NCI-H226 (cell line): Measurements from ENCODE around the gene BAD.

Experiments
- DNase-seq: peaks from one replicate; pipeline ENCODE4 v3.0.0-alpha.2; 2015

BAD gene

DNA sequence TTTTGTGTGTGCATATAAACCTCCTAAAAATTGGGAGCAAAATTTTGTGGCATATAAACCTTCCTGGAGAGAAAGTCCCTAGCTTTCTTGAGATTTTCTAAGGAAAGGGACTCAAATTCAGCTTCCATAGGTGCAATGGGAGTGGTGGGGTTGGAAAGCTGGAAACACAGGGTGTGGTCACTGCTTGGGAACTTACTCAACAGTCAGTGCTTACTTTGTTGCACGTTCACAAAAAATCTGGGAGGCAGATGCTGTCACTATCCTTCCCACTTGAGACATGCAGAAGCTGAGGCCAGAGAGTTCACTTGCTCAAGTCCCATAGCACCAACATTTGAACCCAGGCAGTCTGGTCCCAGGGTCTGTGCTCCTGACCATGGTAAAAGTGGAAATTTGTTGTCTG lies 11.8 kb upstream of the BAD start:
- no peak for DNase-seq

DNA sequence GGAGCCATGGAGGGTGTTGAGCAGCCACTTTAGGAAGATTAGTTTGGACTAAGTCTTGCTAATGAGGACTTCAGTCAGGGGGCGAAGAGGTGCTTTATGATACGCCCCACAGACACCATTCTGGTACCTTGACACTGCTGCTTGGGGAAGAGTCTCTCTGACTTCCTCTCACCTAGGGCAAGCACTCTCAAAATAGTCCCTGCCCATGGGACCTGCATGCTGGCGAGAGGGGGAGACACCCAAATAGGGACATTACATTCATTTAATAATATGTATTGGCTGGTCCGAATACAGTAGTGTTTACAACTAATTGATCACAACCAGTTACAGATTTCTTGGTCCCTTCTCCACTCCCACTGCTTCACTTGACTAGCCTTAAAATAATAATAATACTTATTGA lies 11.3 kb upstream of the BAD start:
- no peak for DNase-seq

DNA sequence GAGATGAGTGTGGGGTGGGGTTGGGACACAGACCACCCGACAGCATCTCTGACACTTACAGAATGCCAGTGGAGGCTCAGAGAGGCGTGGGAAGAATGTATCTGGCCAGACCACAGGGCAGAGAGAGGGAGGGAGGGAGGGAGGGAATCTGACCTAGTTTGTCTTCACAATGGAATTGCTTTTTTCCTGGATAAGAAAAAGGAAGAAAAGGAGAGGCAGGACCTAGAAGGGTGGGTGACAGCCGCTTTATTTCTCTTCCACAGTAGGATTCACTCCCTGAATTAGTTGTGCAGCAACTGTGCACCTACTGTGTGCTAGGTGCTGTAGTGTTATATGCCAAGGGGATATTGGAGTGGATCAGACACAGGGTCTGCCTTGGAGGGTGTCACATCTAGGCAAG lies 10.3 kb upstream of the BAD start:
- DNase-seq: no peak

DNA sequence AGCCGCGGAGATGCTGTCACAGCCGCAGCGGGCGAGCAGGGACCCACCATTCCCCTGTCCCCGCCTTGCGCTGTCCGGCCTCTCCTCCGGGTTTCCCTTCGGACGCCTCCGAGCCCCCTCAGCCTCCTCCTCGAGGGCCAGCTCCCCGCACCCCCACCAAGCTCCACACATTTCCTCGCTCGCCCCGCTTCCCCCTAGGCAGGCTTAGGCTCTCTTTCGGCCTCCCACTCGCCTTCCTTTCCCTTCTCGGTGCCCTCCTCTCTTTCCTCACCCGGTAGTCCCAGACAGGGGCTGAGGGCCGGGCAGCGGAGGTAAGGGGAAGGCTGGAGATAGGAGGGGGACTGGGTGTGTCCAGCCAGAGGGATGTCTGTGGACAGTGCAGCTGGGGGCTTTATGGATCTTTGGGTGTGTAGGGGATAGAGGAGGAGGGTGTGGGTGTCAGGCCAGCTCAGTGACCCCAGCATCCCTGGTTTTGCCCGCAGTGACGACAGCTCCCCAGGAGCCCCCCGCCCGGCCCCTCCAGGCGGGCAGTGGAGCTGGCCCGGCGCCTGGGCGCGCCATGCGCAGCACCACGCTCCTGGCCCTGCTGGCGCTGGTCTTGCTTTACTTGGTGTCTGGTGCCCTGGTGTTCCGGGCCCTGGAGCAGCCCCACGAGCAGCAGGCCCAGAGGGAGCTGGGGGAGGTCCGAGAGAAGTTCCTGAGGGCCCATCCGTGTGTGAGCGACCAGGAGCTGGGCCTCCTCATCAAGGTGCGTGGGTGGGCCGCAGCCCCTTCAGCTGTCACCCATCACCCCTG lies 8.2 kb upstream of the BAD start:
- no peak for DNase-seq

DNA sequence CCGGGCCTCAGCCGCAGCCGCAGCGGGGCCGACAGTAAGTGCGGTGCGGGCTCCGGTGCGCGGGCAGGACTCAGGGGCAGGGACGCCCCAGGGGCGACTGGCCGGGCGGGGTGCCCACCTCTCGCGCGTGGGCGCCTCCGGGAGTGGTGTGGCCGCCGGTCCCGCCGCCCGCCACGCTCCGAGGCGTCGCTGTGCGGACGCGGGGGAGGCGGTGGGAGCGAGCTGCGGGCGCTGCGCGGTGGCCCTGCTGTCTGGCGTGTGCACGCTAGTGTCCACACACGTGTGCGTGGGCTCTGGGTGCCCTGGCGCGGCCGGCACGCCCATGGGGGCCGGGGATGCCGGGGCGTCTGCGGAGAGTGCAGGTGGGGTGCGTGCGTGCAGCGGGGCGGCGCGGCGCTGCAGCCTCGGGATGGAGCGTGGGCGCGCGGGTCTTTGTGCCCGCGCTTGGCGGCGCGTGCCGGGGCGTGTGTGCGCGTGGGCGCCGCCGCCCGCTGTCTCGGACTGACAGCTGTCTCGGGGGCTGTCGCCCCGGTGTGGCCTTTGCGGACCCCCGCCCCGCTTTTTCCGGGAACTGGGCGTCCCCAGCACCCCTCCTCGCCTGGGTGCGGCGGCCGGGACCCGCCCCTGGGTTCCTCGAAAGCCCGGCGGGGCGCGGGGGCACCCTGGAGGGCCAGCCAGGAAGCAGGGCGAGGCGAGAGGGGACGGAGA lies 7.4 kb upstream of the BAD start:
- no peak for DNase-seq

DNA sequence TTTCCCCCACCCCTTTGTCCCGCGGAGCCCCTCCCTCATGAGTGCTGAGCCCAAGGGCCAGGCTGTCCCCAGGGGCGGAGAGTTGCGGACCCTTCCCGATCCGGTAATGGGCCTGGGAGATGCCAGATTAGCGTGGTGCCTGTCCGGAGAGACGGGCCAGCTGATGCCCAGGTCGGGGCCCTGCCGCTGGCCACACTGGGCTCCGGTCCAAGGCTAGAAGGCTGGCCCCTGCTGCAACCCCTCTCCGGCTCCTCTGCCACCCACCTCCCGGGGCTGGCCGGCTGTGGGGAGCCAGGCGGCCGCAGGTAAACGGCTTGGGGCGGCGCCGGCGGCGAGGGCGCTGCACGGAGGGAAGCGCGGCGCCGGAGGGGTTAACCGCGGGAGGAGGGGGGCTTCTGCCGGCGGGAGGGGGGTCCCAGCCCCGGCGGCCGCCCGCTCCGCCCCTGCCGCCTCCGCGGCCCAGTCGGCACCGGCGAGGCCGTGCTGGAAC lies 6.8 kb upstream of the BAD start, which contains the start of gene KCNK4:
TSS of gene KCNK4 (plus strand) at position 41 of the 490 bp plus-strand sequence. CDS start 1,717 bp downstream, outside the sequence.
- DNase-seq: no peak

DNA sequence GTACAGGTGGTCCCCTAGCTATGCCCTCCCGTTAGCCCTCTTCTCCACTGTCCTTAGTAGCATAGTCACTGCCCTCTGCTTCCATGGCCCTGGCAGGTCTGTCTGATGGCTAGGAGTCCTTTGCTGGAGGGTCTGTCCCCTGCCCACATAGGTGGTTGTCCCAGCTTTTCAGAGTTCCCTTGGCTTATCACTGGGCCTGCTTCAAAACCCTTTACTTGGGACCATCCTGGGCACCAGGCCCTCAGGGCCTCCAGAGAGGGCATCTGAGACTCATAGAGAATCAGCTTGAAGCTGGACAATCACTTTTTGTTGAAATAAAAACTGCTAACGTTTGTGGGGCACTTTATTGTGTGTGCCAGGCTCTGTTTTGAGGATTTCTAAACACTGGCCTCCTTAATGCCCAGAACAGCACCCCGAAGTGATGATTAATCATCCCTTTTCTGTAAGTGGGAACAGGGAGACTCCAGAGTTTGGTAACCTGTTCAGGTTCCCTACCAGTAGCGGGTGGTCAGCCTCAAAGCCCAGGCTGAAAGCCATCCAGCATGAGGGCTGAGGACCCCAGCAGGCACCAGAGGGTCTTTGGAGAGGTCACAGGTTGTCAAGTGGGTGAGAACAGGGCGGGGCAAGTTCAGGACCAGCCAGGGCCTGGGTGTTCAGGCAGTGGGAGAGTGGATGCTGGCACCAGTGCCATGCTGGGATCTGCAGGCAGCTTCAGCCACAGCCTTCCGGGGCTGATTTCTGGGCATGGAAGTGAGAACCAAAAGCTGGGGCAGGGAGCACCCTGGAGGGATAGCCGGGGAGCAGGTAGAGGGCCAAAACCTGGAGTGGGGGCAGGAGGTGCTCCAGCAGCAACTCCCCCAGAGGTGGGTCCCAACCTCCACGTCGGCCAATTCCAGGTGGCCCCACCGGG lies 6.1 kb upstream of the BAD start:
- no peak for DNase-seq

DNA sequence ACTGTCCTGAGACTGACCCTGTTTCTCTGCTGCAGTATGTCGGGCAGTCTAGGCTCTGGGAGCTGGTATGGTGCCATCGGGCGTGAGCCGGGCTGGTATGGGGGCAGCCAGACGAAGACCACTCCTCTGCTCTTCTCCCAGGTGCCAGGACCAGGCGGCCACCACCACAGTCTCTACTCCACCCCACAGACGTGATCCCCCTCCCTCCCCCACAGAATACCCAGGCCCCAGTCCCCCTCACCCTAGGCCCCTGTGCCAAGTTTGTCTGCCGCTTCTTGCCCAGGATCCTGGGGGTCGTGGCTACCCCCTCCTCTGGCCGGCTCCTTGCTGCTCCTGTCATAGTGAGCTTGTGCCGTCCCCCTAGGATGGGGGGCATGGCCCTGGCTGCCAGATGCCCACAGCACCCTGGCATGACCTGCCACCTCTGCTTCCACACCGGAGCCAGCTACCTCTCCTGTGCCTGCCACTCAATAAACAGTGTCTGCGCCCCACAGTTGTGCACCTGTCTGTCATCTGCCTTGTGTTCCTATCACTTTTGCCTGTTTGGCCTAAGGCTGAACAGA lies 4.6 kb upstream of the BAD start:
- no peak for DNase-seq

DNA sequence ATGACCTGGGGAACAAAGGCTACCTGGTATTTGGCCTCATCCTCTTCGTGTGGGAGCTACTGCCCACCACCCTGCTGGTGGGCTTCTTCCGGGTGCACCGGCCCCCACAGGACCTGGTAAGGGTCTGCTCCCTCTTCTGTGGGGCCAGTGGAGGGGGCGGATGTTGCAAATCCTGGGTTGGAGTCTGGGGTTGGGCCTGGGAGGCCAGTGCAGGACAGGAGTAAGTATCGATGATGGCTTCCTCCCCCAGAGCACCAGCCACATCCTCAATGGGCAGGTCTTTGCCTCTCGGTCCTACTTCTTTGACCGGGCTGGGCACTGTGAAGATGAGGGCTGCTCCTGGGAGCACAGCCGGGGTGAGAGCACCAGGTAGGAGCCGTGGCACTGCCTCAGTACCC lies 3.9 kb upstream of the BAD start:
- no peak for DNase-seq

DNA sequence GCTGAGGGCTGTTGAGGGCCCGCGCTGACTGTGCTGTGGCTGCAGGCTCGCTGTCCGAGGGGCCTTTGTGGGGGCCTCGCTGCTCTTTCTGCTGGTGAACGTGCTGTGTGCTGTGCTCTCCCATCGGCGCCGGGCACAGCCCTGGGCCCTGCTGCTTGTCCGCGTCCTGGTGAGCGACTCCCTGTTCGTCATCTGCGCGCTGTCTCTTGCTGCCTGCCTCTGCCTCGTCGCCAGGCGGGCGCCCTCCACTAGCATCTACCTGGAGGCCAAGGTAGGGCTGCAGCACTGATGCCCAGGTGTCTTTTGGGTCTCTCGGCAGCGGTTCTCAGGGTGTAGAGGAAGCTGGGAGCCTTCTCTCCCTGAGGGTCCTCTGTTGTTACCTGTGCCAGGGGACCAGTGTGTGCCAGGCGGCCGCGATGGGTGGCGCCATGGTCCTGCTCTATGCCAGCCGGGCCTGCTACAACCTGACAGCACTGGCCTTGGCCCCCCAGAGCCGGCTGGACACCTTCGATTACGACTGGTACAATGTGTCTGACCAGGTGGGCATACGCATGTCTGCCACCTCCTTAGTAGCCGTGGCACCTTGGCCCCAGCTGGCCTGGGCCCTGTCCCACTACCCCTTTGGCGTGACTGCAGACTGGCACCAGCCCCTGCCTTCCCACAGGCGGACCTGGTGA lies 3.3 kb upstream of the BAD start:
- no peak for DNase-seq

DNA sequence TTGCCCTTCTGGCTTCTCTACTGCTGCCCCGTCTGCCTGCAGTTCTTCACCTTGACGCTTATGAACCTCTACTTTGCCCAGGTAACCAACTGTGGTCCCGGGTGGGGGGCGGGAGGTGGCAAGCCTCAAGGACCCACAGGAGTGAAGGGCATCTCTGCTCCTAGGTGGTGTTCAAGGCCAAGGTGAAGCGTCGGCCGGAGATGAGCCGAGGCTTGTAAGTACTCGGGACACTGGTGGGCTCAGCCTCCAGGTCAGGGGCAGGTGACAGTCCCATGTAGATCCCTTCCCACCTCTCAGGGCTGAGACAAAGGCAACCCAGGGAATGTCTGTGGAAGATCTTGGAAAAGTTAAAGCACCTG lies 2.3 kb upstream of the BAD start:
- no peak for DNase-seq

DNA sequence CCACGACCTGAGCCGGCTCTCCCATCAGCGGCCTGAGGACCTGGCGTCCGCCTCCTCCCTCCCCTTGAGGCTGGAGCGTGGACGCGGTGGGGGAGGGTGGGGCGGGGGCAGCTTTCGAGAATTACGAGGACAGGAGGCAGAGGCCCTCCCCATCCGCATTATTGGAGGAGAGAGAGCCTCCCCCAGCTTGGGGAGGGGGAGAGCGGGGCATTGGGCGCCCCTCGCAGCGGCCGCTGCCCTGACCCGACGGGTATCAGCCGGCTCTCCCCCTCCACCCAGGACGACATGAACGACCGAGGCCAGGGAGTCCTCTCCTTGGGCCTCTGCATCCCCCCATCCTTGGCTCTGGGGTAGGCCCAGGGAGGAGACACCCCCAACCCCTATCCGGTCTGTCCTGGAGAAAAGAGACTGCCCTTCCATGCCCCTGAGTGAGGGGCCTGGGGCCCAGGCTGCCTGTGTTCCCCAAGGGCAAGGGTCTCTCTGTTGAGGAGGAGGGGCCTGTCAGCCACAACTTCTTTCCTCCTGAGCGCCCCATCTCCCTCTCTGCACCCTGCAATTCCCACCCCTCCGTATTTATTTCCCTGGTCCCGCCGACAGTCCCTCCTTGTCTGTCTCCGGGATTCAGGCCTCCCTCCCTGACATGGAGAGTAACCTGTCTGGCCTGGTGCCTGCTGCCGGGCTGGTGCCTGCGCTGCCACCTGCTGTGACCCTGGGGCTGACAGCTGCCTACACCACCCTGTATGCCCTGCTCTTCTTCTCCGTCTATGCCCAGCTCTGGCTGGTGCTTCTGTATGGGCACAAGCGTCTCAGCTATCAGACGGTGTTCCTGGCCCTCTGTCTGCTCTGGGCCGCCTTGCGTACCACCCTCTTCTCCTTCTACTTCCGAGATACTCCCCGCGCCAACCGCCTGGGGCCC lies 1.7 kb upstream of the BAD start:
- DNase-seq: no peak

DNA sequence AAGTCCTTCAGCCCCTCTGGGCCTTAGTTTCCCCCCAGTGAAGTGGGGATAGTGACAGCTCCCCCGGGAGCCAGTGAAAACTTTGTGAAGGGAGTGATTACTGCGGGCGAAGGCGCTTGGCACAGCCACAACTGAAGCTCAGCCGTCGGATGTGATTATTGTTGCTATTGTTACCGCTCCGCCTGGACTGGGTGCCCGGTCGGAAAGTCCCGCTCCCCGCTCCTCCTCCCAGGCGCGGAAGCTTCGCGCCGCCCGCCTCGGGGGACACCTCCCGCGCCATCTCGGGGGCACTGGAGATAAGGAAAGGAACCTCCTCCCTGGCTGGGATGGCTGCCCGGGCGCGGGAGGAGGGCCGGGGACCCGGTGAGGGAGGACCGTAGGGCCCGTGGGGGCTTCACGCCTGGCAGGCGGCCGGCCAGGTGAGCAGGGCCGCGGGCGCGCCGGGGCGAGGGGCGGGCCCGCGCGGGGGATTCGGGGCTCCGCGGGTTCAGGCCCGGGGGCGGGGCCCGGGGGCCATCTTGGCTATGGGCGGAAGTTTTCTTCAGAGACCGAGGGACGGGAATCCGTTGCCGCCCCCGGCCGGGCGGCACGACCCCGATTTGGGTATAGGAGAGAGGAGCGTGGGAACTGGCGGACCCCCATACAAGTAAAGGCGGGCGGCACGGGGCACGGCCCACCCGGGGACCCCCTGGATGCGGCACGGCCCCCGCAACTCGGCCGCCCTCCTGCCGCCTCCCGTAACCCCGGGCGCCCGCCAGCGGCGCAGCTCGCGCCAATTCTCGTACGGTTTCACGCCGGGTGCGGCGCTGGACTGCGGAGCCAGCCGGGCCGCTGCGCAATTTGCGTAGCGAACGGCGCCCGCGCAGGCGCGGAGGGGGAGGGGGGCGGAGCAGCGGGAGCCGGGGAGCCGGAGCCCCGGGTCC lies 758 bp upstream of the BAD start, which contains the start of gene GPR137:
TSS of gene GPR137 (plus strand) at position 887 of the 923 bp plus-strand sequence. CDS start 677 bp downstream, outside the sequence.
- DNase-seq: peak; percentile 85

DNA sequence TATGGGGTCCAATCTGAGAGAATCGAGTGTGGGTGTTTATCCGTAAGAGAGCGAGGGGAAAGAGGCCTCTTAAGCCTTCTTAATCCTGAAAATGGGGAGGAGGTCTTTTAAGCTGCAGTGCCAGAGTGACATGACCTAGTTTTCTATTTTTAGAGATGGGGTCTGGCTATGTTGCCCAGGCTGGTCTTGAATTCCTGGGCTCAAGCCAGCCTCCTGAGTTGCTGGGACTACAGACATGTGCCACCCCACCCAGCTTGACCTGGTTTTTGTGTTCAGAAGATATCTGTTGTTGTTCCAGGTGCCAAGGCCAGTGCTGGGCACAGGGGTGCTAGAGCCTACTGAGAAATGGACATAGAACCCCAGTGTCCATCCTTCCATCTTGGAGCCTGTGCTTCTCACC lies 1.4 kb downstream of the BAD start:
- no peak for DNase-seq

DNA sequence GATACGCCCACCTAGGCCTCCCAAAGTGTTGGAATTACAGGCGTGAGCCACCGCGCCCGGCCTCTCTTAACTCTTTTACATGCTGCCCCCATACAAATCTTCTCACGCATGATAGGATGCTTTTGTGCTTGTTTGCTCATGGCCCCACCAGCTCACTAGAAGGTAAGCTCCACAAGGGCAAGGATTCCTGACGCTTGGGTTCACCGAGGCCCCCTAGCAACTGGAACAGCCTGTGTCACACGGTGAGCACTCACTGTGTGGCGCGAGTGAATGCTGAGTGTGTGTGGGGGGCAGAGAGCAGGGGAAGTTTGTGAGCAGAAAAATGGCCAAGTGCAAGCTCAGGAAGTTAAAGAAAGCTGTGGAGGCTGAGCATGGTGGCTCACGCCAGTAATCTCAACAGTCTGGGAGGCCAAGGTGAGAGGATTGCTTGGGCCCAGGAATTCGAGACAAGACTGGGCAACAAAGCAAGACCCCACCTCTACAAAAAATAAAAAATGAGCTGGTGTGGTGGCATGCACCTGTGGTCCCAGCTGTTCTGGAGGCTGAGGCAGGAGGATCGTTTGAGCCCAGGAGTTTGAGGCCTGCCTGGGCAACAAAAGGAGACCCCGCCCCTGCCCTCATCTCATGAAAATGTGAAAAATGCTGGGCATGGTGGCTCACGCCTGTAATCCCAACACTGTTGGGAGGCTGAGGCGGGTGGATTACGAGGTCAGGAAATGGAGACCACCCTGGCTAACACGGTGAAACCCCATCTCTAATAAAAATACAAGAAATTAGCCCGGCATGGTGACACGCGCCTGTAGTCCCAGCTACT lies 2.3 kb downstream of the BAD start:
- DNase-seq: no peak

DNA sequence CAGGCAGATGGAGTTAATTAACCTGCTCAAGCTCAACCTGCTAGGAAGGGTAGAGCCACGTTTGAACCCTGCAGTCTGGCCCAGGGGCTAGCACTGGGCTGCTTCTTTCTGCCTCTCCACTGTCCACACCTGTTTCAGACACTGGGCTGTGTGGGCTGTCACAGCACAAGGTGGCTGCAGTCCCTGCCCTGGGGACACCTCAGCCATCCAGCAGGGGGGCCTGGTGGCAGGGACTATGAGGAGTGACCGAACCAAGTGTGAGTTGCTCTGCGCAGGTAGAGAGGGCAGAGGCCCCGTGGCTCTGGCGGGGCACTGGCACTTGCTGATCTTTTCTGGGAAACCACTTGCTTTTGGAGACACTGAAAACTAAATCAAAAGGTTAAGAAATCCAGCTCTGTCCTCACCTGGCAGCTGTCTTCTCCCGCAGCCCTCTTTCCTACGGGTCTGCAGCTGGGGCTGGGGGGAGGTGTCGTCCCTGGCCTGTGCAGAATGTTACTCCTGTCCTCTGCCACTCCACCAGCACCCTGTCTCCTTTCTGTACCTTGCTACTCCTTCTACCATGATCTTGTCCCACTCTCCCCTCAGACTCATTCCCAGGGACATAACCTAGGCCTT lies 5.8 kb downstream of the BAD start:
- no peak for DNase-seq

DNA sequence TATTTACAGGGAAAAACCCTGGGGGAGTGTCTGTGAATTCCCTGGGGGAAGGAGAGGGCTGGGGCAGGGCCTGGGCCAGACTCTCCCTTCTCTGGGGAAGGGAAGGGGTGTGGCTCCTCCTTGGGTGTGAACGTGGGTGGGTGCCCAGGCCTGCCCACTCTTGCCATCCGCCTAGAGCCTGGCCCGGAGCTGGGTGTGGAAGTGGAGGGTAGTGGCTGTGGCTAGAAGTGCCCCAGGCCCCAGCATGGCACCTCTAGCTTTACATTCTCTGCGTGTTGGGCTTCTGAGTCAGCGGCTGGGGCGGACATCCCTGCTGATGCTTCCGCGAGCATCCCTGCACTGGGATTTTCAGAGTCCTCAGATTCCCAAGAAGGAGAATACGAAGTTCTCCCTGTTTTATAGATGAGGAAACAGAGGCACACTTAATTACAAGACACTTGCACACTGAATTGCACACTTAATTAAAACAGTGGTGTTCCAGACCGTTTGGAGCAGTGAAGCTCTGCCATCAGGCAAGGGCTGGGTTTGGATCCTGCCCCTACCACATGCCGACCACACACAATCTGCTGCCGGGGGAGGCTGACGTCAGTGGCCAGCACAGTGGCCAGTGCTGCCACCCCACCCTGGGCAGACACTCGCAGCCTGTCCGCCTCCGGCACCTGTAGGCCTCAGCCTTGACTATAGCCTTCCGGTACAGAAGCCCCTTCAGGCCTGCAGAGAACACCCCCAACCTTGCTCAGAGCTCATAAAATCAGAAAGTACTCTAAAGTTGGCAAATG lies 7.6 kb downstream of the BAD start:
- DNase-seq: peak; percentile 99

DNA sequence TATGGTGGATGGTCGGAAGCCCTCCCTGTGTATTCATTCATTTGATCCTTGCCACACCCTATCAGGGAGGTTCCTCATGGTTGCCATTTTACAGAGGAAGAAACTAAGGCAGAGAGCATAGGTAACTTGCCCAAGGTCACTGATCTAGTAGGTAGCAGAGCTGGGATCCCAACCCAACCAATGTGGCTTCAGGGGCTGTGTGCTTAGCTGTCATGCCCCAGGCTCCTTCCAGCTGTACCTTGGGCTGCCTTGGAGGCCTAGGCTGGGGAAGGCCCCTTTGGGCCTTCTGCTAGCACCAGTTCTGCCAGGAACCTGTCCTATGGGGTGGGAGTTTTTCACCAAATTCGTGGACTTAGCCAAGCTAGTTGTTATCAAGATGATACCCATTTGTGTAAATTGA lies 8.6 kb downstream of the BAD start:
- DNase-seq: no peak
